Tibial nerve (tissue), 4 donors: ENCODE results near the gene NCOA1. TPM values are rescaled to one million over a fixed set of nuclear protein-coding genes. Genes with fewer than 3 reads are reported as not detected.

Experiments
- DNase-seq, 2 donors: peaks; one replicate each; pipeline ENCODE4 v3.0.0-alpha.2; 2019; ENCODE audit warnings: low spot score in 2 of 2
- H3K27ac ChIP-seq, 4 donors: fragments of 200-600 bp; sonication (generic) in 3 of 4; one replicate each; pipeline ENCODE4 v1.5.1; 2017 to 2019; ENCODE audit warnings: mild to moderate bottlenecking in 1 of 4
- H3K27me3 ChIP-seq, 2 donors: fragments of 200-600 bp; sonication (generic) in 1 of 2; one replicate each; pipeline versions ENCODE4 v1.5.1 to v1.6.0; 2017 to 2019
- H3K36me3 ChIP-seq, 3 donors: fragments of 200-600 bp; sonication (generic); one replicate each; pipeline ENCODE4 v1.5.1; 2018 to 2019
- H3K4me1 ChIP-seq, 4 donors: fragments of 200-600 bp; sonication (generic) in 3 of 4; one replicate each; pipeline ENCODE4 v1.5.1; 2017 to 2019
- H3K4me3 ChIP-seq, 4 donors: fragments of 200-600 bp; sonication (generic) in 3 of 4; one replicate each; pipeline ENCODE4 v1.5.1; 2017 to 2019; ENCODE audit warnings: mild to moderate bottlenecking in 1 of 4, moderate library complexity in 1 of 4
- H3K9me3 ChIP-seq, 4 donors: fragments of 200-600 bp; sonication (generic) in 3 of 4; one replicate each; pipeline ENCODE4 v1.5.1; 2017 to 2019
- CTCF ChIP-seq, 5 experiments: fragments of 200-600 bp in 3 of 5; fragments of 450-650 bp in 2 of 5; sonication (generic) in 3 of 5; IDR thresholded peaks; one replicate each; pipeline ENCODE4 v1.5.1; 2016 to 2019; ENCODE audit warnings: antibody characterized with exemption in 5 of 5, mild to moderate bottlenecking in 3 of 5, moderate library complexity in 2 of 5
- EP300 ChIP-seq, 2 donors: sonication (generic); formaldehyde crosslinking; IDR thresholded peaks; one replicate each; pipeline ENCODE4 v1.6.1; 2017; ENCODE audit warnings: antibody characterized with exemption in 2 of 2, mild to moderate bottlenecking in 1 of 2
- POLR2A ChIP-seq, 2 donors: fragments of 450-650 bp; IDR thresholded peaks; one replicate each; pipeline ENCODE4 v1.6.1; 2017; ENCODE audit warnings: antibody characterized with exemption in 2 of 2, mild to moderate bottlenecking in 2 of 2, moderate library complexity in 2 of 2
- WGBS, 2 donors: methylation state at CpG; one replicate each; pipeline ENCODE4 v1.1.5; 2018; 5-methylcytosine and 5-hydroxymethylcytosine counted together
- total RNA-seq, 4 donors: library from RNA; depleted of rRNA; stranded (reverse); fragments of >200 nt; gene quantifications; one replicate each; pipeline ENCODE4 v1.1.0, GENCODE V29; 2016

The NCOA1 gene
- total RNA-seq, 4 donors from 2014 or later: 57.0 to 78.9 (median 59.3) TPM

GRCh38 chr2:24626131-24626530 is 135.1 kb downstream of the NCOA1 start:
- no peak for DNase-seq
- WGBS, 2 donors: 56 to 61% methylated on average over 3 of the region's 3 CpGs
- Histone ChIP-seq H3K27me3 (no peaks in the 10 kb centered on the region), H3K9me3 (no peaks in the 10 kb centered on the region), H3K27ac (no peak overlapping the region), H3K4me1 (peaks cover 0 to 12% (median under 1%) of the 10 kb centered on the region in 4 donors), H3K36me3 (no peaks in the 10 kb centered on the region), H3K4me3 (no peak overlapping the region)
- TF ChIP-seq EP300 (IDR thresholded peaks at IDR 0.05): no peak
- no peak for TF ChIP-seq POLR2A (IDR thresholded peaks at IDR 0.05)
- no peak for TF ChIP-seq CTCF (IDR thresholded peaks at IDR 0.05)

- peaks cover 0 to 12% (median 3%) of the 10 kb centered on the region in 4 donors for H3K4me1 ChIP-seq
- no peak for DNase-seq
- no peaks in the 10 kb centered on the region for H3K36me3 ChIP-seq
- no peaks in the 10 kb centered on the region for H3K9me3 ChIP-seq
- no peaks in the 10 kb centered on the region for H3K27me3 ChIP-seq
- H3K4me3 ChIP-seq: no peak overlapping the region
- no peak for TF ChIP-seq EP300 (IDR thresholded peaks at IDR 0.05)
- no peak for TF ChIP-seq POLR2A (IDR thresholded peaks at IDR 0.05)
- no peak for TF ChIP-seq CTCF (IDR thresholded peaks at IDR 0.05)
- no peak overlapping the region for H3K27ac ChIP-seq
Observed at GRCh38 chr2:24628746-24629145, 137.7 kb downstream of the NCOA1 start.

- no peak for DNase-seq
- H3K9me3 ChIP-seq: no peaks in the 10 kb centered on the region
- no peaks in the 10 kb centered on the region for H3K36me3 ChIP-seq
- H3K27ac ChIP-seq: no peak overlapping the region
- H3K27me3 ChIP-seq: no peaks in the 10 kb centered on the region
- no peak overlapping the region for H3K4me3 ChIP-seq
- H3K4me1 ChIP-seq: peaks cover 0 to 5% (median 0%) of the 10 kb centered on the region in 4 donors
- 79 to 81% methylated on average over 1 of the region's 1 CpG for WGBS, 2 donors
- TF ChIP-seq CTCF (IDR thresholded peaks at IDR 0.05): no peak
- no peak for TF ChIP-seq EP300 (IDR thresholded peaks at IDR 0.05)
- no peak for TF ChIP-seq POLR2A (IDR thresholded peaks at IDR 0.05)
Observed at GRCh38 chr2:24632172-24632571, 141.1 kb downstream of the NCOA1 start.

GRCh38 chr2:24635181-24635580 is 144.1 kb downstream of the NCOA1 start:
- no peak for DNase-seq
- Histone ChIP-seq H3K4me3 (no peak overlapping the region), H3K36me3 (no peaks in the 10 kb centered on the region), H3K27me3 (no peaks in the 10 kb centered on the region), H3K9me3 (peaks cover 0 to 4% (median 0%) of the 10 kb centered on the region in 4 donors), H3K27ac (no peak overlapping the region), H3K4me1 (peaks cover 0 to 5% (median 0%) of the 10 kb centered on the region in 4 donors)
- TF ChIP-seq CTCF (IDR thresholded peaks at IDR 0.05): no peak
- TF ChIP-seq EP300 (IDR thresholded peaks at IDR 0.05): no peak
- no peak for TF ChIP-seq POLR2A (IDR thresholded peaks at IDR 0.05)
- WGBS, 2 donors: 58 to 71% methylated on average over 2 of the region's 2 CpGs

GRCh38 chr2:24638568-24638967 is 147.5 kb downstream of the NCOA1 start:
- Histone ChIP-seq H3K27me3 (no peaks in the 10 kb centered on the region), H3K4me1 (peaks cover 0 to 9% (median 0%) of the 10 kb centered on the region in 4 donors), H3K27ac (no peak overlapping the region), H3K9me3 (peaks cover 0 to 4% (median 0%) of the 10 kb centered on the region in 4 donors), H3K36me3 (no peaks in the 10 kb centered on the region), H3K4me3 (no peak overlapping the region)
- no peak for TF ChIP-seq POLR2A (IDR thresholded peaks at IDR 0.05)
- no peak for TF ChIP-seq CTCF (IDR thresholded peaks at IDR 0.05)
- TF ChIP-seq EP300 (IDR thresholded peaks at IDR 0.05): no peak
- DNase-seq: no peak
- WGBS, 2 donors: 74 to 75% methylated on average over 1 of the region's 1 CpG
